UCSD-AML1 (cell line): Measurements from ENCODE around the gene RPS10.

Experiments
- DNase-seq: peaks from one replicate; lab custom pipeline; 2025; ENCODE audit not compliant: unreplicated experiment; lab: John Stamatoyannopoulos, UW

The RPS10 gene

DNA sequence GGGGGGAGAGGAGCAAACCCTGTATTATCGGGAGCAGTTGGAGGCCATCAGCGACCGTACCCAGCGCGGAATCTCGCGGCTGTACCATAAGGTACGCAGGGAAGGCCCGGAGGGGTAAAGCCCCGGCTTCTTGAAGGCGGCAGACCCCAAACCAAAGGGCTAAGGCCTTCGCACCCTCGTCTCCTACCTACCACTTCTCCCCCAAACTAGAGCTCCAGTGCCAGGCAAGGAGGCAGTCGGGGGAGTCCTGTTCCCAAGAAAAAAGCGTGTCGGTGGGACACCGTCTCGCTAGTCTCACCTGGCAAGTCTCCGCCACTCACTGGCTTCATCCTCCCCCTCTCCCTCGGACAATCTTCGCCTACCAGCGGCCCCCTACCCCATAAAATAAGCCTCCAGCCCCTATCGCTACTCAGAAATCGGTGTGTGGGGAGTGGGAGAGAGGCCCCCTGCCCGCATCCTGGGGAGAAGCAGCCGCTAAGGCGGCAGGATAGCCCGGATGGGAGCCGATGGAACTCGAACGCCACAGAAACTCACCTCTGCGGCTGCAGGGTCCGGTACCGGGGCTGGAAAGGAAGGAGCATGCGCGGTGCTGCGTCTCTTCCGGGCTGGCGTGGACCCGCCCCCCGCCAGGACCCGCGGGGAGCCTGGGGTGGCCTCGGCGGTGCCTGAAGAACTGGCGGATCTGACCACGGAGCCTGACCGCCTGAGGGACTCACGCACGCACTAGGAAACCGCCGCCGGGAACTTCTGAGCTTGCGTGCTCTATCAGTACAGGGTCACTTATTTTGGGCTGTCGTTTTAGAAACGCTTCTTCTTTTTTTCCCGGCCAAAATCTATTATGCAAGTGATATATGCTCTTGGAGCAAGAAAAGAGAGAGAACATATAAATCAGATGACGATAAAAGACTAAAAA lies at the start of gene RPS10:
RPS10 (minus strand) TSS at position 572 of the 913 bp plus-strand sequence. CDS start 848 bp downstream, outside the sequence.
- peak; percentile 94 for DNase-seq

DNA sequence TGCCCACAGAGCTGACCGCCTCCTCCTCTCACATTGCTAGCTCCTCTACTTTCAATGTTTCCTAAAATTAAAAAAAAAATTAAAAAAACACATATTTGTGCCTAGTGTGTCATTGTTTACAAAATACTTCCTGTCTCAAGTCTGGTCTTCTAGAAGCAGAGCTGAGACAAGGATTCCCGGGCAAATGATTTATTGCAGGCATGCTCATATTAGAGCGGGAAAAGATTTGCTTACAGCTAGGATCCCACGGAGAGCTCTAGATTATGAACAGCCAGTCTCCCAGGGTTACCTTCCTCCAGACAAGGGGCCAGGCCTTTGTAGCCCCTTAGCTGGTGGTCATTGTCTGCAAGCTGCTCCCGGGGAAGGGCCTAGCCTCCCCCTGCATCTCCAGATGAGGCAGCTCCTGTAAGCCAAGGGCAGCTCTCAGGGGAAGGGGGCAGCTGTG lies 49.4 kb upstream of the RPS10 start:
- no peak for DNase-seq

DNA sequence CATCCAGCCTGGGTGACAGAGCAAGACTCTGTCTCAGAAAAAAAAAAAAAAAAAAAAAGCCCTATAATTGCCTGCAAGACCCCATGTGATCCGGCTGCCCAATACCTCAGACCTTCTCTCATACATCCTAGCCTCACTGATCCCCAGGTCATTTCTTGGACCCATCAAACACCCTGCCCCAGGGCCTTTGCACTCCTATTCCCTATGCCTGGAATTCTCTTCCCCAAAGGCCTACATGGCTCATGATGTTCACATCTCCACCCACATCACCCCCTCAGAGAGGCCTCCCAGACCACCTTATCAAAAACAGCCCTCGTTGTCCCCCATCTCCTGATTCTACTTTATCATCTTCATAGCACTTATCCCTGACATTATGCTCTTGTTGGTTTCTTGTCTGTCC lies 48.9 kb upstream of the RPS10 start:
- DNase-seq: no peak

DNA sequence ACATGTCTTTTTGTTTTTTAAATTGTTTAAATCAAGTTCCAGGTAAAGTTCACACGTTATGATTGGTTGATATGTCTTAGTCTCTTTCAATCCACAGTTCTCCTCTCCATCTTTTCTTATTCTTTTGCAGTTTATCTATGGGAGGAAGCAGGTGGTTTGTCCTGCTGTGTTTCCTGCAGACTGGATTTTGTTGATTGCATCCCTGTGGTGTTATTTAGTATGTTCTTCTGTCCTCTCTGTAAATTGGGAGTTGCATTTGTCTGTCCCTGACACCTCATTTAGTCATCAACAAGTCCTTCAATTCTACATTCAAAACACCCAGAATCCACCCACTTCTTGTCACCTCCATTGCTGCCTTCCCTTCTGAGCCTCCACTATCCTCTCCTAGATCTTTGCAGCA lies 48.1 kb upstream of the RPS10 start:
- no peak for DNase-seq

DNA sequence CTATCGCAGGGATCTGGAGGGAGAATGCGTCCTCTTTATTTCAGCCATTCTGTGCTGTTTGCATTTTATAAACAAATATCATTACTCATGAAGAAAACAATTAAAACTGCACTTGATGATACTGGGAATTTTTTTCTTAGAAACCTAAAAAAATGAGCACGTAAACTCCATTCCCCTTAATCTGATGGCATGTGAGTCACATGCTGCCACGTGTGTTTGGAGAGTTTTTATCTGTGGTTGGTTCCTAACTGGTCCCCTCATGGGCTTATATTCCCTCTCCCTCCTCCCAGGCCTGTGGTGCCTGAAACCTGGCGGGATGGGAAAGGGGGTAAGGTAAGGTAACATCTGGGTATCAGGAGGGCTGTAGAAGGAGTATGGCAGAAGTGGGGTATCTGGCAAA lies 46.6 kb upstream of the RPS10 start:
- DNase-seq: no peak

DNA sequence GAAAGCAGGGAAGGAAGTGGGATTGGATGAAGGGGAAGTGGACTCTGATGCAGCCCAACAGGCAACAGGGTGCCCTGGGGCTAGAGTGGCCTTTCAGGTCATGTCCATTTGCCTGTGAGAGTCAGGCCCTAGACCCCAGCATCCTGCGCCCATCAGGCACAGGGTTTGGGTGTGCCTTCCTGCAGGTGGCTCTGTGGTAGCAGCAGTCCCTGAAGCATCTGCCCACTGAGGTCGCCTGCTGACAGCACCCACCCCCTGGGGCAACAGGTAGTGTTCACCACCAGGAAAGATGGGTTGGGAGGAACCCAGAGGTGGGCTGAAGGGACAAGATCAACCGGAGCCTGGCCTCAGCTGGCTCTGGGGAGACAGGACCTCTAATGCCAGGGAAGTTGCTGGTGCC lies 43.6 kb upstream of the RPS10 start:
- no peak for DNase-seq

DNA sequence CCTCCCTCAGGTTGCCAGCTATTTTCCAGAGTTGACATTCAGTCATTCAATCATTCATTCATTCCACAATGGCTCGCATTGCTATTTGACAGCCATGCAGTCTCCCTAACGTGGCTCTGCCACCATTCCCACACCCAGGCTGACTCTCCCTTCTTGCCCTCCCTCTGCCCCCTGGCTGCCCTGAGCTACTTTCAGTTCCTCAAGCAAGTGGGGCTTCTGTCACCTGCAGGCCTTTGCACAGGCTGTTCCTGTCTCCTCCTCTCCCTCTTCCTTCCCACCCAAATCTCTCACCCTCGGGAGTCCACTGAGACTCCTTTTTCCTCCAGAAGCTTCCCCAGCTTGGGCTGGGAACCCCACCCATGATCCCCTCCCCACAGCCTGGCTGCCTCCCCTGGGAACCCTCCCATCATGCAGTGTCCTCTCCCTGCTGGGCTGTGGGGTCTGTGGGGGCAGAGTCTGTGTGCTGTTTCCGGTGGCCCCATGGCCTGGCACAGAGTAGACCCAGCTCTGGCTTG lies 42.6 kb upstream of the RPS10 start:
- DNase-seq: no peak

DNA sequence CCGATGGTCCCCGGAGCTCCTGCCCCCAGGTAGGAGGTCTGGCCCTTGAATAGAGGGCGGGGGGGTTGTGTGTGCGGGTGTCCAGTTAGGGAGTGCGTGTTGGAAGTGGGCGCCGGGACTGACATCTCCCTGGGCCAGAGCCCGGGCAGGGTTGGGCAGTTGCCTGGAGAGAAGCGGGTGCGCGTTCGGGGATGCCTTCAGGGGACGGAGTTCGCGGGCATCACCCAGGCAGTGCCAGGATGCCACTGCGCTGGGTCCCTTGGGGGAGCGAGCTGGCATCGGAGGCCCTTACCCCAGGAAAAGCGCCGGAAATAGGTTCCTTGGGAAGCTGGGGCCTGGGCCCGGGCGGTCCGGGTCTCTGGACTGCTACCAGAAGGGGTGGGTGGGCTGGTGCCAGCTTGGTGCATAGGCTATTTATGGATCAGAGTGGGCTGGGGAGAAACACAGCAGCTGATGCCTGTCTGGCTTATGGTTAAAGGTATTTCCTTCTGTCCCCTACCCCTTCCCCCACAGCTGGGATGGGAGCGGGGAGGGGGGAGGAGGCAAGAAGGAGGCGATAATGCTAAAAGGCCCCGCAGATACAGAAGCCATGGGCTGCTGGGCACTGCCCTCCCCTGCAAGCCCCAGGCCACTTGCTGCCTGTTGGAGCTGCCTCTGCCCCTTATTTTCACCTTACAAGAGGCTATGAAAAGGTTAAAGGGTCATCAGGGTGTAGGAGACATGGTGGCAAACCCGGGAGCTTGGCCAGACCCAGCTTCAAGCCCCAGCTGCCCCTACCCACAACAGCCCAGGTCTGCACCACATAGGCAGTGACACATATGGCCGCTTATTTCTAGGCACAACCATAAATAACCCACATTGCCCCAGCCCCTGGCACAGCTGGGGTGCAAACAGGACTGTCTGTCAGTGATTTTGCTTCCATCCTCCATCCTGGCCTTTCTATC lies 40.6 kb upstream of the RPS10 start:
- DNase-seq: no peak

DNA sequence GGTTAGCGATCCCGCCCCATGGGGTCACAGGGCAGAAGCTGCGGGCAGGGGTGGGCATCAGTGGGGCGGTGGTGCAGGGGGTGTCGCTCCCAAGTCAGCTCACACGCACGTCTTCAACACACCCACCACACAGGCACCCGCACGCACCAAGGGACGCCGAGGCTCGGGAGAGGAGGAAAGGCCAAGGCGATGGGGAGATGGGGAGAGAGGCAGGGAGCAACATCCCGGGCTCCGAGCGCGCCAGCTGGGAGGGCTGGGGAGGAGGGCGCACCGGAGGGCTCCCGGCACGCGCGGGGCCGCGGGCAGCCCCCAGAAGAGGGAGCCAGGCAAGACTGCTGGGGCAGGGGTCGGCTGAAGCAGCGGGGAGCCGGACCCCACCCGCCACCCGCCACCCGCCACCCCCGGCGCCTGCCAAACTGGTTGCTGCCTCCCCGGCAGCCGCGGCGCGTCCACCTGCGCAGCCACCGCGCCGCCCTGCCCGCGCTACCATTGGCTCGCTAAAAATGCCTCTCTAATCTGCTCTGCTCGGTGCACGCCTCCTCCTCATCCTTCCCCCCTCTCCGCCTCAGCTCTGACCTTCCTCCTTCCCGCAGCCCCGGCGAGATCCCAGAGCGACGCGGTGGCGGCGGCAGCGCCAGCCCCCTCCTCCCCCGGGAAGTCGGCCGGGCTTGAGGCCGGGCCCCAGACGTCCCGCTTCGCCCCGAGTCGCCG lies 39.8 kb upstream of the RPS10 start, which contains the start of gene PACSIN1:
PACSIN1 (plus strand) TSS at position 546 of the 711 bp plus-strand sequence. CDS start 60,230 bp downstream, outside the sequence.
- no peak for DNase-seq

DNA sequence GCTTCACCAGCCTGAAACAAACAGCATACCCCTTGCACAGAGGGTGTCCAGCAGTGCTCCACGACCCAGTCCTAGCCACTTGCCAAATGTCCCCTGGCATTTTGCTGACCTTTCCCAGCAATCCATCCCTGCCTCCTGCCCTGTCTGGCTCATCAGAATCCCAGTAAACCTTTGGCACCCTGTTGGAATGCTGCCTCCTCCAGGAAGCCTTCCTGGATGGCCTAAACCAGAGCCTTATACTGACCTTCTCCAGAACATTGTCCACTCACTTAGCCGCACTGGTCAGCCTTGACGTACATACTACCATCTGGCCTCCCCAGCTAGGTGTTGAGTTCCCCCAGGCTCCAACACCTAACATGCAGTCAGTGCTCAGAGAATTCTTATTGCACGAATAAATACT lies 38.0 kb upstream of the RPS10 start:
- DNase-seq: no peak

DNA sequence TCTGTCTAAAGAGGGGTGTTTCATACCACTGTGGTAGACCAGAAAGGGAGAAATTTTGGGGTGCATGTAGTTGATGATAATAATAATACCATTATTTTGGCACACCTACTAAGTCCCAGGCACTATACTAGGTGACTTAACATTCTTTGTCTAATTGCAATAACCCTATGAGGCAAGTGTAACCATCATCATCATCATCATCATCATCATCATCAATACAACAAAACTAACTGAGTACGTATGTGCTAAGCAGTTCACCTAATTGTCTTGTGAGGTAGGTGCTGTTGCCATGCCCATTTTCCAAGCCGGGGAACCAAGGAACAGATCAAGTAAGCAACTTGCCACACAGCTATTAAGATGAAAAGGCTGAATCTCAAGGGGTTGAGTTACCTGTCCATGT lies 37.4 kb upstream of the RPS10 start:
- no peak for DNase-seq

DNA sequence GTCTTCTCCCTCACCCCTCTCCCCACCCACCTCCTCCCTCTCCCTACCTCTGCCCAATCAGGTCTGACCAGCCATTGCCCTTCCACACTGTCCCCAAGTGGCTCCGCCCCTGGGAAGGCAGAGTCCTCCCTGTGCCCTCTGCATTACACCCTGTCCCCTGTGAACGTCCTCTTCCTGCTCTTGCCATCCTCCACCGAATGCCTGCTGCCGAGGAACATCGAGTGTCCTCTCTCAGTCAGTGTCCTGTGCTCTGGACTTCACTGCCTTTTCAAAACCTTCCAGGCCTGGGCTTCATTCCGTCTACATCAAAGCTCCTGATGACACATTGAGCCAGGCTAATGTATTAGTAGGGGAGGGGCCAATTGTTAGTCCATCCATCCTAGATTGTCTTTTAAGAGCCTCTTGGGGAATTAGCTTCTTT lies 36.7 kb upstream of the RPS10 start:
- DNase-seq: peak; percentile 39

DNA sequence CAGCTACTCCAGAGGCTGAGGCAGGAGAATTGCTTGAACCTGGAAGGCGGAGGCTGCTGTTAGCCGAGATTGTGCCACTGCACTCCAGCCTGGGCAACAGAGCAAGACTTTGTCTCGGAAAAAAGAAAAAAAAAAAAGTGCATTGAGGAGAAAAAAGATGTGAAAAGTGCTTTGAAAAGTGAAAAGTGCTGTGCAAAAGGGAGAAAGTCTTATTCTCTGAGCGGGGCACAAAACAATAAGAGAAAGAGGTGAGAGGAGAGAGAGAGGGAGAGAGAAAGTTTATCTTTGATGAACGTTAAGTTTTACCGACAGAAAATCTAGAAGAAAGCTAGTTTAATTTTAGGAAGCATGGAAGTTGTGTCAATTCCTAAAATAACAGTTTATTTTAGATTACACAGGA lies 36.1 kb upstream of the RPS10 start:
- DNase-seq: no peak

DNA sequence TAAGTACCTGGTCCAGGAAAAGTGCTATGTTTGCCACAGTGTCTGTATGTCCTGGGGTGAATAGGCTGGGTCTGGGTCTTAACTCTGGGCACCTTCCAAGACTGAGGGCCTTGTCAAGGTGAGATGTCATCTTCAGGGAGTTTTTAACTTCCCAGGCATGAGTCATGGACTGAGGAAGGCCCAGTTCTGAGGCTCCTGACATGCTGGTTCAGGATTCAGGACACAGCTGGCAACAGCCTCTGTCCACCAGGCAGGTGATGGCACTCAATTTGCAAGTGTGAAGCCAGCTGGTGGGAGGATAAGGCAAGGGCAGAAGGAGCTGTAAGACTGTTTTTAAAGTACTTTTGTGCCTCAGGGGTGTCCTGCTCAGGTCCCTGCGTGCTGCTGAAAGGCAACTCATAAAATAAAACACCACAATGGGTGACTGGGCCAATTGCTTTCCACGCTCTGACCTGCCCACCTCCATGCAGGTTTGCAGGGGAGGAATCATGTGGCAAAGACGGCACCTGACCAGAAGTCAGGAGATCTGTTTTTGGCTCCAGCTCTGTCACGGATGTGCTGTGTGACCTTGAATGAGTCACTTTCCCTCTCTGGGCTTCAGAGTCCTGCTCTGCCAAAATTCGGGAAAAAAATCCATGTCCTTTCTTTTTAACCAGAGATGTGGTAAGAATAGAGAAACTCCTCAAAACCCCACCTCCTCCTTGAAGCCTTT lies 35.1 kb upstream of the RPS10 start:
- no peak for DNase-seq

DNA sequence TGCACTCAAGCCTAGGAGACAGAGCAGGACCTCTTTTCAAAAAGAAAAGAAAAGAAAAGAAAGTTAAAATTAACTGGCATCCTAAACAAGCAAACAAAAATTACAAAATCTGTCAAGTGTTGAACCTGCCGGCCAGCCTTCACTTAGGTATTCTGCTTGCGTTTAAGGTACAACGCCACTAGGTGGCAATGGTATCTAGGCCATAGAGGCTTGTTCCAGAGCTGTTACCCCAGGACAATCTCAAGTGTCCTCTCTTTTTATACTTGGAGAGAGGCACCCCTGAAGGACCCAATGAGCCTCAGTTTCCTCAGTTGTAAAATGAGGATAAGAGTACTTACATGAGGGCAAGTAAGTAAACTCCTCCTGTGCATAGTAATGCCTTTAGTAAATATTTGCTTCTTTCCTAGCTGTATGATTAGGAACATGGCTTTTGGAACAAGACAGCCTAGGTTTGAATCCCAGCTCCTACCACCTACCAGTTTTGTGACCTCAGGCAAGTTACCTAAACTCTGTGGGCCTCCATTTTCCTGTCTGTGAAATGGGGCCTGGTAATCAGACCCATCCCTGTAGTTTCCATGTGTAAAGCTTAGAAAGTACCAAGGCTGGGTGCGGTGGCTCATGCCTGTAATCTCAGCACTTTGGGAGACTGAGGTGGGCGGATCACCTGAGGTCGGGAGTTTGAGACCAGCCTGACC lies 34.2 kb upstream of the RPS10 start:
- DNase-seq: no peak

DNA sequence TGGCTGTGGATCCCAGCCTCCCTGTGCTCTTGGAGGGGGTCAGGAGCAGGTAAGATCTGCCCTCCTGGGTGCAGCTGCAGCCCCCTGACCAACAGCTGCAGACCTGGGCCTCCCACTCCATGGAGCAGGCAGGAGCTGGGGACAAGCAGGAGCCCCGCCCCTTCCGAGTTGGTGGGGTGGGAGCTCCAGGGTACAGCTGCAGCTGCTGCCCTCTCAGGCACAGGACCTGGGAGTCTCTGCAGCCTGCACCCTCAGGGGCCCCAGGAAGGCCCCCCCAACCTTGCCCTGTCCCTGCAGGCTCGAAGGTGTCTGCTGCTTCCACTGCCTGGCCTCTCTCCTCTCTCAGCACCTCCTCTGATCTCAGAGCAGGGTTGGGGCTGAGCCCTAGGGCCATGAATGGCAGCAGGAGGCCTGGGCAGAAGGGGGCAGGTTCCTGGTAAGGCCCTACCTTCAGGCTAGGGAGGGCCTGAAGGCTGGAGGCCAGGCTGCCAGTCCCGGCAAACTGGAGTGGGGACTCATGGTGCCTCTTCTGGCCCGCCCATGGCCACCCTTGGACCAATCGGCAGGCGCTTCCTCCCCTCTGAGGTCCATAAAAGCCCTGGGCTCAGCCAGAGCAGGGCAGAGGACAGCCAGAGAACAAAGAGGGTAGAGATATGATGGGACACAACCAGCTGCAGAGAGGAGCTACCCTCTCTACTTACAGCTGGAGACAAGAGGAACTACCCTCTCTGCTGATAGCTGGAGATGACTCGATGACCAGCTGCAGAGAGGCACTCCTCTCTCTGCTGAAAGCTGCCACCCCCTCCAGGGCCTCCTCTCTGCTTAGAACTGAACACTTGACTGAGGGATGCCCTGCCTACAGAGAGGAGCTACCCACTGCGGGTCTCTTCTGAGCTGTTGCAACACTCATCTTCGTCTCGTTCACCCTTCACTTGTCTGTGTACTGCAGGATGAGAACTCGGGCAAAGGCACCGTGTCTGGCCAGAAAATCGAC lies 32.2 kb upstream of the RPS10 start:
- no peak for DNase-seq

DNA sequence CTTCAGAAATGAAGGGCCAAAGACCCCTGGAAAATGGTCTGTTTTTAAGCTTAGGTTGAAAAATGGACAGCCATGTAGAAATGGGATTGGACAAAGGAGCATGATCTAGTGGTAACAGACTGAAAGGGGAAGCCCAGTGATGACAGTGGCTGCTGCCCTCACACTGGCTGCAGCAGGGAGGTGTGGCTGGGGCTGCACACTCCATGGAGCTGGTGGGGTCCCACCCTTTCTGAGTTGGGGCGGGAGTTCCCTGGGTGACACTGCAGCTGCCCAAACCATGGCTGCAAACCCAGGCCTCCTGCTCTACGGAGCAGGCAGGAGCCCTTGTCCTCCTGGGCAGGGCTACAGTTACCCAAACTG lies 31.5 kb upstream of the RPS10 start:
- no peak for DNase-seq

DNA sequence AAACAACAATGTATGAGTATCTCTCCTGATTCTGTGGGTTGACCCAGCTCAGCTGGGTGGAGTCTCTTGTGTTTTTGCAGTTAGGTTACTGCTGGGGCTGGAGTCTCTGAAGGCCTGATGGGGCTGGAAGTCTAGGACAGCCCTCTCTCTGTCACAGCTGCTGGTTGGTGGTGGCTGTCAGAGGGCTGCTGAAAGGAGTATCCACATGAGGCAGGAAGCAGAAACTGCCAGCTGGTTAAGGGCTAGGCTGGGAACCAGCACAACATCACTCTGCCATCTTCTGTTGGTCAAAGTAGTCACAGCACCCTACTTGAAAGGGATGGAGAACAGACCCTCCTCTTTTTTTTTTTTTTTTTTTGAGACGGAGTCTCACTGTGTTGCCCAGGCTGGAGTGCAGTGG lies 30.0 kb upstream of the RPS10 start:
- DNase-seq: peak; percentile 31
